Measurements from ENCODE around the gene P2RX7. TPM values are rescaled to one million over a fixed set of nuclear protein-coding genes. Genes with fewer than 3 reads are reported as not detected.
"Not testable (repeated sequence)": the region's sequence is repeated elsewhere in the genome, so short reads cannot be mapped to it uniquely, and the experiment has no call there.

Gene P2RX7
- total and polyA plus RNA-seq, 2 donors (not counting 1 experiment from before 2014, with no cell fraction given) = 1.9 to 17.2 TPM

DNA sequence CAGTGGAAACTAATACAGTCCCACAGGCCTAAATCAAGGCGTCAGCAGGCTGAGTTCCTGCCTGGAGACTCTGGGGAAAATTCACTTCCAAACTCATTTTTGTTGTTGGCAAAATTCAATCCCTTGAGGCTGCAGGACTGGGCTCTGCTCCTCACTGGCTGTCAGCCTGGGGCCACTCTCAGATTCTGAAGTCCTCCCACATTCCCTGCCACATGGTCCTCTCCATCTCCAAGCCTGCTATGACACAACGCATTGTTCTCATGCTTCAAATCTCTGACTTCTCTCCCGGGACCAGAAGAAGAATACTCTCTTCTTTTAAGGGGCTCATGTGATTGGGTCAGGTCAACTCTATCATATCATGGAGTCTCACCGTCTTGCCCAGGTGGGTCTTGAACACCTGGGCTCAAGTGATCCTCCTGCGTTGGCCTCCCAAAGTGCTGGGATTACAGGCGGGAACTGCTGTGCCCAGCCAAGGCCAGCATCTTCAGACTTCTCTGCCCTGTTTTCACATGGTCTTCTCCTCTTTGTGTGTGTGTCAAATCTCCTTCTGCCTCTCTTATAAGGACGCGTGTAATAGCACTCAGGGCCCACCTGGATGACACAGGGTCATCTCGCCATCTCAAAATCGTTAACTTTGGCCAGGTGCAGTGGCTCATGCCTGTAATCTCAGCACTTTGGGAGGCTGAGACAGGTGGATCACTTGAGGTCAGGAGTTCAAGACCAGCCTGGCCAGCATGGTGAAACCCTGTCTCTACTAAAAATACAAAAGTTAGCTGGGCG is 9.7 kb downstream of the P2RX7 start:
- Histone ChIP-seq H3K27me3 (ENCODE audit: control insufficient read depth, insufficient read depth, low read length) (no peaks in the 10 kb centered on the region), H3K36me3 (ENCODE audit: control insufficient read depth, insufficient read depth, low read length) (no peaks in the 10 kb centered on the region), H3K9ac (ENCODE audit: insufficient read depth, low read length) (no peak overlapping the region), H4K20me1 (ENCODE audit: control insufficient read depth, extremely low read depth, insufficient read depth, low read length) (no peaks in the 10 kb centered on the region), H3K27ac (ENCODE audit: insufficient read depth, low read length) (no peak overlapping the region), H3K4me3 (replicated peaks in 1 of 4; ENCODE audit: control extremely low read depth in 1 of 4, insufficient read depth in 1 of 4, low read depth in 3 of 4, low read length in 4 of 4) (no peak overlapping the region), H2AFZ (ENCODE audit: low read length) (no peak overlapping the region), H3K9me3 (ENCODE audit: control insufficient read depth, insufficient read depth, low read depth, low read length) (no peaks in the 10 kb centered on the region), H3K4me1 (ENCODE audit: control insufficient read depth, extremely low read depth, insufficient read depth, low read length) (no peaks in the 10 kb centered on the region), H3K4me2 (ENCODE audit: extremely low read depth, insufficient read depth, low read length) (no peak overlapping the region), H3K79me2 (ENCODE audit: control insufficient read depth, insufficient read depth, low read length) (no peaks in the 10 kb centered on the region)
- no peak for TF ChIP-seq EZH2 (IDR thresholded peaks at IDR 0.05; ENCODE audit: low read length, missing control alignments)
- TF ChIP-seq, protein P1, sequence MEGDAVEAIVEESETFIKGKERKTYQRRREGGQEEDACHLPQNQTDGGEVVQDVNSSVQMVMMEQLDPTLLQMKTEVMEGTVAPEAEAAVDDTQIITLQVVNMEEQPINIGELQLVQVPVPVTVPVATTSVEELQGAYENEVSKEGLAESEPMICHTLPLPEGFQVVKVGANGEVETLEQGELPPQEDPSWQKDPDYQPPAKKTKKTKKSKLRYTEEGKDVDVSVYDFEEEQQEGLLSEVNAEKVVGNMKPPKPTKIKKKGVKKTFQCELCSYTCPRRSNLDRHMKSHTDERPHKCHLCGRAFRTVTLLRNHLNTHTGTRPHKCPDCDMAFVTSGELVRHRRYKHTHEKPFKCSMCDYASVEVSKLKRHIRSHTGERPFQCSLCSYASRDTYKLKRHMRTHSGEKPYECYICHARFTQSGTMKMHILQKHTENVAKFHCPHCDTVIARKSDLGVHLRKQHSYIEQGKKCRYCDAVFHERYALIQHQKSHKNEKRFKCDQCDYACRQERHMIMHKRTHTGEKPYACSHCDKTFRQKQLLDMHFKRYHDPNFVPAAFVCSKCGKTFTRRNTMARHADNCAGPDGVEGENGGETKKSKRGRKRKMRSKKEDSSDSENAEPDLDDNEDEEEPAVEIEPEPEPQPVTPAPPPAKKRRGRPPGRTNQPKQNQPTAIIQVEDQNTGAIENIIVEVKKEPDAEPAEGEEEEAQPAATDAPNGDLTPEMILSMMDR (conservative IDR thresholded peaks at IDR 0.05 in 1 of 2, IDR thresholded peaks at IDR 0.05 in 1 of 2; ENCODE audit: low read depth in 1 of 2, low read length in 2 of 2) = no peak
- DNase-seq (ENCODE audit: low read depth in 2 of 2) = no peak

DNA sequence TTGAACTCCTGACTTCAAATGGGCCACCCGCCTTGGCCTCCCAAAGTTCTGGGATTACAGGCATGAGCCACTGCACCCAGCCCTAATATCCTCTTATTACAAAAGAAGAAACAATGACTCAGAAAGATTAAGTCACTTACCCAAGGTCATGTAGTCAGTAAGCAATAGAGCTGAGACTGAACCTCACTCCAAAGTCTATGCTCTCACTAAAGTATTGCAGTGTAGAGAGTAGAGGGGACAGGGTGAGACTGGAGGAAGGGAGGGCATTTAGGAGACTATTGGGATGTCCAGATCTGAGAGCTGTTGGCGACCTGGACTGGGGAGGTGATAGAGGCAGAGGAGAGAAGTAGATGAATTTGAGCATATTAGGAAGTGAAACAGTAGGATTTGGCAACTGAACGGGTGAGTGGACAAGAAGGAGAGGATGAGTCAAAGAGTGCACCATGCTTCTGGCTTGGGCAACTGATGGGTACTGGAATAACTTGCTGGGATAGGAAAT is 11.8 kb downstream of the P2RX7 start:
- H3K36me3 ChIP-seq (ENCODE audit: control insufficient read depth, insufficient read depth, low read length) = no peaks in the 10 kb centered on the region
- H3K4me1 ChIP-seq (ENCODE audit: control insufficient read depth, extremely low read depth, insufficient read depth, low read length) = no peaks in the 10 kb centered on the region
- no peak overlapping the region for H3K4me3 ChIP-seq (replicated peaks in 1 of 4; ENCODE audit: control extremely low read depth in 1 of 4, insufficient read depth in 1 of 4, low read depth in 3 of 4, low read length in 4 of 4)
- no peaks in the 10 kb centered on the region for H3K9me3 ChIP-seq (ENCODE audit: control insufficient read depth, insufficient read depth, low read depth, low read length)
- no peaks in the 10 kb centered on the region for H4K20me1 ChIP-seq (ENCODE audit: control insufficient read depth, extremely low read depth, insufficient read depth, low read length)
- H3K27me3 ChIP-seq (ENCODE audit: control insufficient read depth, insufficient read depth, low read length) = no peaks in the 10 kb centered on the region
- TF ChIP-seq EZH2 (IDR thresholded peaks at IDR 0.05; ENCODE audit: low read length, missing control alignments) = no peak
- TF ChIP-seq, protein P1 (conservative IDR thresholded peaks at IDR 0.05 in 1 of 2, IDR thresholded peaks at IDR 0.05 in 1 of 2; ENCODE audit: low read depth in 1 of 2, low read length in 2 of 2) = no peak
- H3K27ac ChIP-seq (ENCODE audit: insufficient read depth, low read length) = no peak overlapping the region
- DNase-seq (ENCODE audit: low read depth in 2 of 2) = peak; percentile 24 to 40
- H3K4me2 ChIP-seq (ENCODE audit: extremely low read depth, insufficient read depth, low read length) = no peak overlapping the region
- no peaks in the 10 kb centered on the region for H3K79me2 ChIP-seq (ENCODE audit: control insufficient read depth, insufficient read depth, low read length)
- no peak overlapping the region for H2AFZ ChIP-seq (ENCODE audit: low read length)
- H3K9ac ChIP-seq (ENCODE audit: insufficient read depth, low read length) = no peak overlapping the region

DNA sequence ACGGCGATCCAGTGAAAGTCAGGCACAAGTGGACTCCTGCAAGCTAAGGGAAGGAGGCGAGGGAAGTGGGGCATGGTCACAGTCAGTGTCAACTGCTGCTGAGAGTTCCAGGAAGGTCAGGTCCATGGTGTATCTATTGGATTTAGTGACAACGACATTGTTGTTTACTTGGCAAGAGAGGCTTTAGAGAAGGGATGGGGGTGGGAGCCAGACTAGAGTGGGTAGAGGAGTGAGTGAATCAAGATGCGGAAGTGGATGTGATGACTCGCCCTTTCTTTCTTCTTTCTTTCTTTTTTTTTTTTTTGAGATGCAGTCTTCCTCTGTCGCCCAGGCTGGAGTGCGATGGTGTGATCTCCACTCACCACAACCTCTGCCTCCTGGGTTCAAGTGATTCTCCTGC is 12.5 kb downstream of the P2RX7 start:
- Histone ChIP-seq H3K4me3 (replicated peaks in 1 of 4; ENCODE audit: control extremely low read depth in 1 of 4, insufficient read depth in 1 of 4, low read depth in 3 of 4, low read length in 4 of 4) (no peak overlapping the region), H3K36me3 (ENCODE audit: control insufficient read depth, insufficient read depth, low read length) (no peaks in the 10 kb centered on the region), H3K4me2 (ENCODE audit: extremely low read depth, insufficient read depth, low read length) (no peak overlapping the region), H3K79me2 (ENCODE audit: control insufficient read depth, insufficient read depth, low read length) (no peaks in the 10 kb centered on the region), H3K9ac (ENCODE audit: insufficient read depth, low read length) (no peak overlapping the region), H2AFZ (ENCODE audit: low read length) (no peak overlapping the region), H3K4me1 (ENCODE audit: control insufficient read depth, extremely low read depth, insufficient read depth, low read length) (no peaks in the 10 kb centered on the region), H3K27me3 (ENCODE audit: control insufficient read depth, insufficient read depth, low read length) (no peaks in the 10 kb centered on the region), H4K20me1 (ENCODE audit: control insufficient read depth, extremely low read depth, insufficient read depth, low read length) (no peaks in the 10 kb centered on the region), H3K9me3 (ENCODE audit: control insufficient read depth, insufficient read depth, low read depth, low read length) (no peaks in the 10 kb centered on the region), H3K27ac (ENCODE audit: insufficient read depth, low read length) (no peak overlapping the region)
- TF ChIP-seq, protein P1 (conservative IDR thresholded peaks at IDR 0.05 in 1 of 2, IDR thresholded peaks at IDR 0.05 in 1 of 2; ENCODE audit: low read depth in 1 of 2, low read length in 2 of 2) = no peak
- no peak for TF ChIP-seq EZH2 (IDR thresholded peaks at IDR 0.05; ENCODE audit: low read length, missing control alignments)
- DNase-seq (ENCODE audit: low read depth in 2 of 2) = peak in 1 of 2 donors; percentile 26

DNA sequence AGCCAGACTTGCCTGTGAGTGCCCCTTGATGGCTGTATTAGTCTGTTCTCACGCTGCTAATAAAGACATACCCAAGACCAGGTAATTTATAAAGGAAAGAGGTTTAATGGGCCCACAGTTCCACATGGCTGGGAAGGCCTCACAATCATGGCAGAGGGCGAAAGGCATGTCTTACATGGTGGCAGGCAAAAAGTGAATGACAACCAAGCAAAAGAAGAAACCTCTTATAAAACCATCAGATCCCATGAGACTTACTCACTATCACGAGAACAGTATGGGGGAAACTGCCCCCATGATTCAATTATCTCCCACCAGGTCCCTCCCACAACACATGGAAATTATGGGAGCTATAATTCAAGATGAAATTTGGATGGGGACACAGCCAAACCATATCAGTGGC is 16.6 kb downstream of the P2RX7 start:
- not testable (repeated sequence) for H3K27me3 ChIP-seq (ENCODE audit: control insufficient read depth, insufficient read depth, low read length); DNase-seq (ENCODE audit: low read depth in 2 of 2); H3K4me3 ChIP-seq (replicated peaks in 1 of 4; ENCODE audit: control extremely low read depth in 1 of 4, insufficient read depth in 1 of 4, low read depth in 3 of 4, low read length in 4 of 4); H3K27ac ChIP-seq (ENCODE audit: insufficient read depth, low read length); H3K36me3 ChIP-seq (ENCODE audit: control insufficient read depth, insufficient read depth, low read length); H3K9me3 ChIP-seq (ENCODE audit: control insufficient read depth, insufficient read depth, low read depth, low read length); H4K20me1 ChIP-seq (ENCODE audit: control insufficient read depth, extremely low read depth, insufficient read depth, low read length); H3K79me2 ChIP-seq (ENCODE audit: control insufficient read depth, insufficient read depth, low read length); H2AFZ ChIP-seq (ENCODE audit: low read length); H3K4me2 ChIP-seq (ENCODE audit: extremely low read depth, insufficient read depth, low read length); H3K9ac ChIP-seq (ENCODE audit: insufficient read depth, low read length); H3K4me1 ChIP-seq (ENCODE audit: control insufficient read depth, extremely low read depth, insufficient read depth, low read length)
